Activated CD4-positive, alpha-beta memory T cell treated with anti-CD3 and anti-CD28 coated beads, Interleukin-2, amount 10 ng/mL, durations not matched to agents 7 days and 5 days (primary cell): ENCODE results near the gene HSD17B3. TPM values are rescaled to one million over a fixed set of nuclear protein-coding genes. Genes with fewer than 3 reads are reported as not detected.
A peak's percentile ranks its signal among the peaks of the same experiment; 100 is the strongest.
"Not testable (repeated sequence)": the region's sequence is repeated elsewhere in the genome, so short reads cannot be mapped to it uniquely, and the experiment has no call there.

Source experiments
- CTCF ChIA-PET: fragments of 350-600 bp; sonication (Branson Sonifier 250); formaldehyde crosslinking; loops from one replicate; lab custom pipeline; 2021; ENCODE audit warnings: antibody characterized with exemption, inconsistent platforms; lab: Charles Lee
- POLR2A ChIA-PET: fragments of 350-600 bp; sonication (Branson Sonifier 250); formaldehyde crosslinking; loops from one replicate; lab custom pipeline; 2021; ENCODE audit warnings: antibody characterized with exemption; lab: Charles Lee
- DNase-seq: peaks from one replicate; pipeline ENCODE4 v3.0.0-alpha.2; 2020
- H3K27ac Mint-ChIP-seq: one replicate; pipeline ENCODE4 v1.8.0; 2021; ENCODE audit warnings: mild to moderate bottlenecking, mixed read lengths
- H3K27me3 Mint-ChIP-seq: one replicate; pipeline ENCODE4 v1.8.0; 2021; ENCODE audit warnings: mixed read lengths
- H3K36me3 Mint-ChIP-seq: one replicate; pipeline ENCODE4 v1.8.0; 2021; ENCODE audit warnings: low read depth, mixed read lengths
- H3K4me1 Mint-ChIP-seq: one replicate; pipeline ENCODE4 v1.8.0; 2021; ENCODE audit warnings: mixed read lengths
- H3K4me3 Mint-ChIP-seq: one replicate; pipeline ENCODE4 v1.8.0; 2021; ENCODE audit warnings: mild to moderate bottlenecking, mixed read lengths
- H3K9me3 Mint-ChIP-seq: one replicate; pipeline ENCODE4 v1.8.0; 2021; ENCODE audit warnings: mixed read lengths
- total RNA-seq, 2 experiments: library from RNA; stranded (reverse); gene quantifications; one replicate each; pipeline ENCODE4 v1.2.3, GENCODE V29; 2021

Gene HSD17B3
- total RNA-seq, 2 experiments from 2014 or later, result not detected

- Mint-ChIP-seq H3K36me3 (no peaks in the 10 kb centered on the region), H3K4me3 (no peak overlapping the region), H3K27ac (no peak overlapping the region), H3K9me3 (no peaks in the 10 kb centered on the region), H3K27me3 (no peaks in the 10 kb centered on the region), H3K4me1 (no peaks in the 10 kb centered on the region)
- no peak for DNase-seq
- CTCF ChIA-PET, result interaction anchor here (1.0 kb wide), 1 partner anchor 343 kb away, joined by 4 read pairs; no protein-coding TSS in a partner anchor
- POLR2A ChIA-PET, result no interaction called here
Measured at GRCh38 chr9:96323169-96323568, 21.2 kb upstream of the HSD17B3 start.

GRCh38 chr9:96322736-96323135, 20.8 kb upstream of the HSD17B3 start:
- DNase-seq, H3K9me3 Mint-ChIP-seq, H3K27me3 Mint-ChIP-seq, H3K27ac Mint-ChIP-seq, H3K4me1 Mint-ChIP-seq, POLR2A ChIA-PET, H3K4me3 Mint-ChIP-seq, H3K36me3 Mint-ChIP-seq: not testable (repeated sequence)
- CTCF ChIA-PET, result interaction anchor here (1.0 kb wide), 1 partner anchor 344 kb away, joined by 4 read pairs; no protein-coding TSS in a partner anchor

DNA sequence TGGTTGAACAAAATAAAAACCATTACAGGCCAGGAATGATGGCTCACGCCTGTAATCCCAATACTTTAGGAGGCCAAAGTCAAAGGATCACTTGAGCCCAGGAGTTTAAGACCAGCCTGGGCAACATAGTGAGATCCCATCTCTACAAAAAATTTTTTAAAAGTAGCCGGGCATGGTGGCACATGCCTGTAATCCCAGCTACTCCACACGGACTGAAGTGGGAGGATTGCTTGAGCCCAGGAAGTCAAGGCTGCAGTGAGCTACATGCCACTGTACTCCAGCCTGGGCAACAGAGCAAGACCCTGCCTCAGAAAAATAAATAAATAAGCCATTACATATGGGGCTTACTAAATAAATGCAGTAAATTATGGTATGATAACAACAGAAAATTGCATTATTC, 20.2 kb upstream of the HSD17B3 start:
- H3K4me1 Mint-ChIP-seq, H3K27ac Mint-ChIP-seq, H3K4me3 Mint-ChIP-seq, H3K27me3 Mint-ChIP-seq, H3K36me3 Mint-ChIP-seq, H3K9me3 Mint-ChIP-seq, DNase-seq, POLR2A ChIA-PET: not testable (repeated sequence)
- CTCF ChIA-PET, result interaction anchor here (1.0 kb wide), 1 partner anchor 344 kb away, joined by 4 read pairs; no protein-coding TSS in a partner anchor

DNA sequence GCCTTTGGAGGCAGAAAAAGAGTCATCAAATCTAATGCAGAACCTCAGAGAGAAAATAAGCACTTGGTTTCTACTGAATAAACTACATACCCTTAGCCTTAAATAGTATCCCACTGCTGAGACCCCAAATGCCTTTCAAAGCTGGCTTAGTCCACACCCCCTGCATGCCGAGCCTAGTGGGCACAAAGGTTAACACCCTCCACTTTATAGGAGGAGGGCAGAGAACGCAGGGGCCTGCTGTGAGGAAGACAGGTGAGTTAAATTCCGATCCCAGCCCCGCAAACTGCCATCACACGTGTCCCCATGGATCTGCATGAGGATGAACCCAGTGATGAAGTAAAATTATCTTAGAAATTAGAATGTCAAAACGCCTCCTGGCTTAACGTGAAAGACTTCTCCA, 19.5 kb upstream of the HSD17B3 start:
- peaks cover 2% of the 10 kb centered on the region for H3K27me3 Mint-ChIP-seq
- no peak for DNase-seq
- no peak overlapping the region for H3K27ac Mint-ChIP-seq
- H3K4me3 Mint-ChIP-seq, result no peak overlapping the region
- H3K4me1 Mint-ChIP-seq, result no peaks in the 10 kb centered on the region
- CTCF ChIA-PET, result interaction anchor here (2.3 kb wide), 1 partner anchor 89 kb away, joined by 8 read pairs; no protein-coding TSS in a partner anchor
- POLR2A ChIA-PET, result no interaction called here
- no peaks in the 10 kb centered on the region for H3K36me3 Mint-ChIP-seq
- H3K9me3 Mint-ChIP-seq, result no peaks in the 10 kb centered on the region

- CTCF ChIA-PET, result interaction anchor here (2.3 kb wide), 1 partner anchor 89 kb away, joined by 8 read pairs; no protein-coding TSS in a partner anchor
- POLR2A ChIA-PET, result no interaction called here
- no peaks in the 10 kb centered on the region for H3K4me1 Mint-ChIP-seq
Measured at GRCh38 chr9:96320749-96321280, 18.8 kb upstream of the HSD17B3 start.

GRCh38 chr9:96318921-96319565, 17.1 kb upstream of the HSD17B3 start:
- no peaks in the 10 kb centered on the region for H3K36me3 Mint-ChIP-seq
- no peak for DNase-seq
- H3K27ac Mint-ChIP-seq, result no peak overlapping the region
- peaks cover 2% of the 10 kb centered on the region for H3K27me3 Mint-ChIP-seq
- no peaks in the 10 kb centered on the region for H3K4me1 Mint-ChIP-seq
- ChIA-PET CTCF (no interaction called here), POLR2A (no interaction called here)
- no peak overlapping the region for H3K4me3 Mint-ChIP-seq
- no peaks in the 10 kb centered on the region for H3K9me3 Mint-ChIP-seq

More at GRCh38 chr9:96320749-96321280, 18.8 kb upstream of the HSD17B3 start:
- no peaks in the 10 kb centered on the region for H3K9me3 Mint-ChIP-seq
- H3K27ac Mint-ChIP-seq, result no peak overlapping the region
- DNase-seq, result no peak
- H3K36me3 Mint-ChIP-seq, result no peaks in the 10 kb centered on the region
- H3K4me3 Mint-ChIP-seq, result no peak overlapping the region
- H3K27me3 Mint-ChIP-seq, result peaks cover 2% of the 10 kb centered on the region

- H3K9me3 Mint-ChIP-seq, result peaks cover 7% of the 10 kb centered on the region
- POLR2A ChIA-PET, result no interaction called here
Measured at GRCh38 chr9:96317335-96317980, 15.5 kb upstream of the HSD17B3 start.

DNA sequence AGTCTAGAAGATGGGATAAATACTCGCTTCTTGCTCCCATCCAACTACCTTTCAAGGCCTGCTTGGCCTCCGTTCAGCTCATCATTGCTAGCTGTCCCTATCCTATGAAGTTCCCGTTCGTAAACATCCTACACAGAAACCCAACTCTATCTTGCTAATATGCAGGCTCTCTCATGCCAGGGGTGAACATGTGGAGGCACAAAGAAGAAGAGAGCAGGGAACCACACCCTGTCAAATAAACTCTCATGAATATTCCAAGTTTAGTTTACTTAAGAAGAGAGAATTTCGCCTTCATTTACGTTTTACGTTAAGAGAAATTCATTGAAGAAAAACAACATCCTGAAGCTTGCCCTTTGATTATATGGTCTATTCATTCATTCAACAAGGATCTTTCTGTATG, 7.9 kb upstream of the HSD17B3 start:
- no peaks in the 10 kb centered on the region for H3K36me3 Mint-ChIP-seq

More at GRCh38 chr9:96317335-96317980, 15.5 kb upstream of the HSD17B3 start:
- Mint-ChIP-seq H3K27me3 (peaks cover 2% of the 10 kb centered on the region), H3K4me1 (no peaks in the 10 kb centered on the region), H3K4me3 (no peak overlapping the region), H3K36me3 (no peaks in the 10 kb centered on the region), H3K27ac (no peak overlapping the region)
- CTCF ChIA-PET, result interaction anchor here (0.6 to 4.0 kb wide), 15 partner anchors 8 to 1648 kb away, joined by 3 to 29 read pairs (median 4); no protein-coding TSS in a partner anchor
- DNase-seq, result peak; percentile 49

GRCh38 chr9:96306958-96307357, 5.0 kb upstream of the HSD17B3 start:
- H3K27ac Mint-ChIP-seq, H3K9me3 Mint-ChIP-seq, DNase-seq, H3K4me1 Mint-ChIP-seq, H3K36me3 Mint-ChIP-seq, H3K4me3 Mint-ChIP-seq, POLR2A ChIA-PET, CTCF ChIA-PET: not testable (repeated sequence)
- H3K27me3 Mint-ChIP-seq, result peaks cover 10% of the 10 kb centered on the region

More for the DNA sequence above, 7.9 kb upstream of the HSD17B3 start:
- ChIA-PET POLR2A (no interaction called here), CTCF (interaction anchor here (0.8 to 1.0 kb wide), 2 partner anchors 7 to 17 kb away, joined by 3 to 5 read pairs; no protein-coding TSS in a partner anchor)
- H3K4me1 Mint-ChIP-seq, result no peaks in the 10 kb centered on the region
- H3K27me3 Mint-ChIP-seq, result peaks cover 15% of the 10 kb centered on the region
- H3K27ac Mint-ChIP-seq, result no peak overlapping the region
- DNase-seq, result no peak
- peaks cover 12% of the 10 kb centered on the region for H3K9me3 Mint-ChIP-seq
- no peak overlapping the region for H3K4me3 Mint-ChIP-seq

GRCh38 chr9:96305171-96305570, 3.2 kb upstream of the HSD17B3 start:
- Mint-ChIP-seq H3K27me3 (peaks cover 4% of the 10 kb centered on the region), H3K27ac (no peak overlapping the region)
- CTCF ChIA-PET, result interaction anchor here (1.1 to 1.4 kb wide), 2 partner anchors 12 to 22 kb away, joined by 3 to 4 read pairs; no protein-coding TSS in a partner anchor

GRCh38 chr9:96304230-96304629, 2.3 kb upstream of the HSD17B3 start:
- POLR2A ChIA-PET, result no interaction called here
- CTCF ChIA-PET, result interaction anchor here (1.4 kb wide), 1 partner anchor 23 kb away, joined by 4 read pairs; no protein-coding TSS in a partner anchor
- Mint-ChIP-seq H3K4me3 (no peak overlapping the region), H3K27ac (no peak overlapping the region), H3K36me3 (no peaks in the 10 kb centered on the region), H3K4me1 (no peaks in the 10 kb centered on the region), H3K9me3 (no peaks in the 10 kb centered on the region), H3K27me3 (peaks cover 2% of the 10 kb centered on the region)
- DNase-seq, result no peak

More at GRCh38 chr9:96305171-96305570, 3.2 kb upstream of the HSD17B3 start:
- POLR2A ChIA-PET, result no interaction called here
- no peak for DNase-seq
- H3K36me3 Mint-ChIP-seq, result no peaks in the 10 kb centered on the region
- no peaks in the 10 kb centered on the region for H3K9me3 Mint-ChIP-seq
- no peak overlapping the region for H3K4me3 Mint-ChIP-seq
- H3K4me1 Mint-ChIP-seq, result no peaks in the 10 kb centered on the region

GRCh38 chr9:96299823-96300222, 2.2 kb downstream of the HSD17B3 start:
- no peaks in the 10 kb centered on the region for H3K36me3 Mint-ChIP-seq
- H3K27me3 Mint-ChIP-seq, result peaks cover 3% of the 10 kb centered on the region
- no peaks in the 10 kb centered on the region for H3K9me3 Mint-ChIP-seq
- ChIA-PET CTCF (no interaction called here), POLR2A (no interaction called here)
- no peak overlapping the region for H3K27ac Mint-ChIP-seq
- H3K4me1 Mint-ChIP-seq, result no peaks in the 10 kb centered on the region
- DNase-seq, result no peak
- no peak overlapping the region for H3K4me3 Mint-ChIP-seq

GRCh38 chr9:96294159-96294545, 7.8 kb downstream of the HSD17B3 start:
- no peak for DNase-seq
- H3K27ac Mint-ChIP-seq, result no peak overlapping the region
- H3K27me3 Mint-ChIP-seq, result peaks cover 5% of the 10 kb centered on the region
- CTCF ChIA-PET, result no interaction called here
- no peak overlapping the region for H3K4me3 Mint-ChIP-seq
- no peaks in the 10 kb centered on the region for H3K36me3 Mint-ChIP-seq
- POLR2A ChIA-PET, result no interaction called here
- H3K4me1 Mint-ChIP-seq, result no peaks in the 10 kb centered on the region
- H3K9me3 Mint-ChIP-seq, result no peaks in the 10 kb centered on the region
